ENCODE measurements around the gene ACCSL.

DNA sequence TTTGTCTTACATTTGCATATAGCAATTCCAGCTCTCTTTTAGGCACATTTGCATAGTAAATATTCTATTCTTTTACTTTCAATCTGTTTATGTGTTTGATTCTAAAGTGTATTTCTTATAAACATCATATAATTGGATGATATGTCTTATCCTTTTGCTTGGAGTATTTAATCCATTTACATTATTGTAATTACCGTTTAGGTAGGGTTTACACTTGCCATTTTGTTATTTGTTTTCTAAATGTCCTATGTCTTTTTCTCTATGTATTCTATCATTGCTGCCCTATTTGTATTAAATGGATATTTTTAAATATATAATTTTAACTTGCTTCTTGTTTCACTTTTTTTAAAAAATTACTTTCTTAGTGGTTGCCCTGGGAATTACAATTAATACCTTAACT, 22.8 kb upstream of the ACCSL start:
- TF ChIP-seq, protein P1, sequence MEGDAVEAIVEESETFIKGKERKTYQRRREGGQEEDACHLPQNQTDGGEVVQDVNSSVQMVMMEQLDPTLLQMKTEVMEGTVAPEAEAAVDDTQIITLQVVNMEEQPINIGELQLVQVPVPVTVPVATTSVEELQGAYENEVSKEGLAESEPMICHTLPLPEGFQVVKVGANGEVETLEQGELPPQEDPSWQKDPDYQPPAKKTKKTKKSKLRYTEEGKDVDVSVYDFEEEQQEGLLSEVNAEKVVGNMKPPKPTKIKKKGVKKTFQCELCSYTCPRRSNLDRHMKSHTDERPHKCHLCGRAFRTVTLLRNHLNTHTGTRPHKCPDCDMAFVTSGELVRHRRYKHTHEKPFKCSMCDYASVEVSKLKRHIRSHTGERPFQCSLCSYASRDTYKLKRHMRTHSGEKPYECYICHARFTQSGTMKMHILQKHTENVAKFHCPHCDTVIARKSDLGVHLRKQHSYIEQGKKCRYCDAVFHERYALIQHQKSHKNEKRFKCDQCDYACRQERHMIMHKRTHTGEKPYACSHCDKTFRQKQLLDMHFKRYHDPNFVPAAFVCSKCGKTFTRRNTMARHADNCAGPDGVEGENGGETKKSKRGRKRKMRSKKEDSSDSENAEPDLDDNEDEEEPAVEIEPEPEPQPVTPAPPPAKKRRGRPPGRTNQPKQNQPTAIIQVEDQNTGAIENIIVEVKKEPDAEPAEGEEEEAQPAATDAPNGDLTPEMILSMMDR (conservative IDR thresholded peaks at IDR 0.05 in 1 of 2, IDR thresholded peaks at IDR 0.05 in 1 of 2; ENCODE audit: low read depth in 1 of 2, low read length in 2 of 2) = no peak
- TF ChIP-seq EZH2 (IDR thresholded peaks at IDR 0.05; ENCODE audit: low read length, missing control alignments) = no peak

Data from fibroblast of lung (primary cell).